ENCODE measurements around the gene TRMT61A. TPM values are rescaled to one million over a fixed set of nuclear protein-coding genes. Genes with fewer than 3 reads are reported as not detected.
"Not testable (repeated sequence)": the region's sequence is repeated elsewhere in the genome, so short reads cannot be mapped to it uniquely, and the experiment has no call there.

The TRMT61A gene
- total RNA-seq, 1 donor from 2014 or later = 9.5 TPM

GRCh38 chr14:103522649-103523574 lies 6.1 kb upstream of the TRMT61A start, which contains the start of gene CKB:
Gene CKB (minus strand): TSS chr14:103522830. CDS start chr14:103522493, 337 bp downstream.
- no peaks in the 10 kb centered on the region for H3K36me3 Mint-ChIP-seq
- H3K9me3 Mint-ChIP-seq = no peaks in the 10 kb centered on the region
- peaks cover 44% of the 10 kb centered on the region for H3K27me3 Mint-ChIP-seq (ENCODE audit: low read depth)
- no peak for TF ChIP-seq CTCF (IDR thresholded peaks at IDR 0.05; ENCODE audit: unreplicated experiment)
- H3K27ac Mint-ChIP-seq = no peak within 1 kb of the TSS
- H3K4me3 Mint-ChIP-seq = peak within 1 kb of the TSS; percentile 54
- peaks cover 37% of the 10 kb centered on the region for H3K4me1 Mint-ChIP-seq
- peak in 1 of 2 experiments; percentile 50 for DNase-seq (ENCODE audit: low spot score in 2 of 2, unreplicated experiment in 2 of 2)

GRCh38 chr14:103523575-103523954 lies 5.4 kb upstream of the TRMT61A start:
- H3K36me3 Mint-ChIP-seq = no peaks in the 10 kb centered on the region
- DNase-seq (ENCODE audit: low spot score in 2 of 2, unreplicated experiment in 2 of 2) = no peak
- peaks cover 42% of the 10 kb centered on the region for H3K4me1 Mint-ChIP-seq
- peaks cover 44% of the 10 kb centered on the region for H3K27me3 Mint-ChIP-seq (ENCODE audit: low read depth)
- H3K27ac Mint-ChIP-seq = no peak overlapping the region
- H3K9me3 Mint-ChIP-seq = no peaks in the 10 kb centered on the region
- TF ChIP-seq CTCF (IDR thresholded peaks at IDR 0.05; ENCODE audit: unreplicated experiment) = no peak
- H3K4me3 Mint-ChIP-seq = peak overlapping the region; percentile 54

- no peak for TF ChIP-seq CTCF (IDR thresholded peaks at IDR 0.05; ENCODE audit: unreplicated experiment)
- H3K27ac Mint-ChIP-seq = no peak overlapping the region
These were observed 4.7 kb upstream of the TRMT61A start for GRCh38 chr14:103524002-103524935.

GRCh38 chr14:103525430-103526246 lies 3.4 kb upstream of the TRMT61A start:
- H3K9me3 Mint-ChIP-seq; DNase-seq (ENCODE audit: low spot score in 2 of 2, unreplicated experiment in 2 of 2); H3K36me3 Mint-ChIP-seq: not testable (repeated sequence)
- Mint-ChIP-seq H3K27ac (peak overlapping the region; percentile 62), H3K27me3 (ENCODE audit: low read depth) (peaks cover 37% of the 10 kb centered on the region), H3K4me3 (peak overlapping the region; percentile 13), H3K4me1 (peaks cover 45% of the 10 kb centered on the region)

More at GRCh38 chr14:103524002-103524935, 4.7 kb upstream of the TRMT61A start:
- H3K4me1 Mint-ChIP-seq = peaks cover 41% of the 10 kb centered on the region
- H3K4me3 Mint-ChIP-seq = no peak overlapping the region
- H3K27me3 Mint-ChIP-seq (ENCODE audit: low read depth) = peaks cover 44% of the 10 kb centered on the region
- no peaks in the 10 kb centered on the region for H3K9me3 Mint-ChIP-seq
- DNase-seq (ENCODE audit: low spot score in 2 of 2, unreplicated experiment in 2 of 2) = no peak
- H3K36me3 Mint-ChIP-seq = no peaks in the 10 kb centered on the region

GRCh38 chr14:103526247-103526913 lies 2.6 kb upstream of the TRMT61A start:
- Mint-ChIP-seq H3K27me3 (ENCODE audit: low read depth) (peaks cover 35% of the 10 kb centered on the region), H3K4me1 (peaks cover 45% of the 10 kb centered on the region), H3K36me3 (no peaks in the 10 kb centered on the region), H3K27ac (no peak overlapping the region), H3K9me3 (no peaks in the 10 kb centered on the region), H3K4me3 (no peak overlapping the region)
- no peak for DNase-seq (ENCODE audit: low spot score in 2 of 2, unreplicated experiment in 2 of 2)
- no peak for TF ChIP-seq CTCF (IDR thresholded peaks at IDR 0.05; ENCODE audit: unreplicated experiment)
